Stimulated activated CD8-positive, alpha-beta memory T cell treated with anti-CD3 and anti-CD28 coated beads, Interleukin-12 subunit alpha, Interleukin-12 subunit beta, amount 100 ng/mL, for 1 hour (primary cell): ENCODE data around the gene TRABD2B.

Source experiments
- DNase-seq: peaks from one replicate; pipeline ENCODE4 v3.0.0-alpha.2; 2020; ENCODE audit warnings: low read depth

Gene TRABD2B

GRCh38 chr1:47934243-47934805, 62.9 kb downstream of the TRABD2B start:
- DNase-seq, result no peak

DNA sequence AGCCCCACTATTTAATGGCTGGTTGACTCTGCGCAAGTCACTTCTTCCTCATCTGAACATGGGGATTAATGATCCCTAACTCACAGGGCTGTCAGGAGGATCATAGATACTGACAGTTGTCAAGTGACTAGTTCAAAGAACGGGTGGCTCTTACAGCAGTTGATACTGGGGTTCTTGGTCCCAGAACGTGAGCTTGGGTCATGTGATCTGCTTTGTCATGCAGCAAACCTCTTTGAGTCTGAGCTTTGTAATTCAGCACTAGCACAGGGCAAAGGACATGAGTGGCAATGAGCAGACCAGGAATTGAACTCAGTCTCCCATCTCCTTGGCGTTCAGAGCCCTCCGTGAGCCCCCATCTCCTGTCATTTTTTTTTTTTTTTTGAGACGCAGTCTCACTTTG, 64.4 kb downstream of the TRABD2B start:
- DNase-seq, result no peak

- DNase-seq, result no peak
Measured at GRCh38 chr1:47931395-47931794, 65.8 kb downstream of the TRABD2B start.

DNA sequence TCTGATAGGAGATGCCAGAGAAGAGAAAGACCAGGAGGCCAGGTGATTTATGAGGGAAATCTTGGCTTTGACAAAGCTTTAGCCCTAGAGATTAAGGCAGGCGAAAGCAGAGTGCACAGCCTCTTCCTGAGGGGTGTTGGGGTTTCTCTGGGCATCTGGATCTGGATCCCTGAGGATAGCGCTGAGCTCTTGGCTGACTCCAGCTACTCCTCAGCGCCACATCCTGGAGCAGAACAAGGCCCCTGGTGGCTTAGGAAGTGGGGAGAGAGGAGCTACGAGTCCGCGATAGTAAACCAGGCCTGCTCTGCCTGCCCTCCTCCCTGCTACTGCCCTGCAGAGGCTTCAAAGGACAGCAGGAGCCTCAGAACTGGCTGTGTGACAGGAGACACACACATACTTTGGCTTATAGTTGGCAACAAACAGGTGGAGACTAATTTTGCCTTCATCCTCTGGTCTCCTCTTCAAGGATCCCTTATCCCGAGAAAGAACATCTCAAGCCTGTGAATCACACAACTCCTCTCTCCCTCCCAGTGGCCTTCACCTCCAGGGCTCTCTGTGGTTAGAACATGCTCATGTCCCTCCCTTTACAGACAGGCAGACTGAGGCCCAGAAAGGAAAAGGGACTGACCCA, 66.9 kb downstream of the TRABD2B start:
- DNase-seq, result no peak

DNA sequence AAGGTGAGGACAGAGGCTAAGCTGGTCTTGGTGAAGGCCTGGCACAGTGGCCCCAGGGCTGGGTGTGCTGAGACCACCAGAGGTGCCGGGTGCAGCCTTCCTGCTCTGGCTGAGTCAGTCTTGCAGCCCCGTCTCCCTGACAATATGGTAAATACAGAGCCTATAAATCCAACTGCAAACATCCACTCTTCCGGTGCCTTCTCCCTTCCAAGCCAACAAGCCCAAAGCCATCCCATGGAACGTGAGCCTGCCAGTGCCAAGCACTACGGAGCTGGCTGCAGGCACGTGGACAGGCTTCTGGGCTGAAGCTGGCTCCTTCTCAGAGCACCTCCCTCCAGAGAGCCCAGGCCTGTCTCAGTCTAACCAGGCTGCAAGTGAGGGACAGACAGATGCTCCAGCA, 70.0 kb downstream of the TRABD2B start:
- DNase-seq, result no peak

GRCh38 chr1:47926461-47926999, 70.7 kb downstream of the TRABD2B start:
- no peak for DNase-seq

DNA sequence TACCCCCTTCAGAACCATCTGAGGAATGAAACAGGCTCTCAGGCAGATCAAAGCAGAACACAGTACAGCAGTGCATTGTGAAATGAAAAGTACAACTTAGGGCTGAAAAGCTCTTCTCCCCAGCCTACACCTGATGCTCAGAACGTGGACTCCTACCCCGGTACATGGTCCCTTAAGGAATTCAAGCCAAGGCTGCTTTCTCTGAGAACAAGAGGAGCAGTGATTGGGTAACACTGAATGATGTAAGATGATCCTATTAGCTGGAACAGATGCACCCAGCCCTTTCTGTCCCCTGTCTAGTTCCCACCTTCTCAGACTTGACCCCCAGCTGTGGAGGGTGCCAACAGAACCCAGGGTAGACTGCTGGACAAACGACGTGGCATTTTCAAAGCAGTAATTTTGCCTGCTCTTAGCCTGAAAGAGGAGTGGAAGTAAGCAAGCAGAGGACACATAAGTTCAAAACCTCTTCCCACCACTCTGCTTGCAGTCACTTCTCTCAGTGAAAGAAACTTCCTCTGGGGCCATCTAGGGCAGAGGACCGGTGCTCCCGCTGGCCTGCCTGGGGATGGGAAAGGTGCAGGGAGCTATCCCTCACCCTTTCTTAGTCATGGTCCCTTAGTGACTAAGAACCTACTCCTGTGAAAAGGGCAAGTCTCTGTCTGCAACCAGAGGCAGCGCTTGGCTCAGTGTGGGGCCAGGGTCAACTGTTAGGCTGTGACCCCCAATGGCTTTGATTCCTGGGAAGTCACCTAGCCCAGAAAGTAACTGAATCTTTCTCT, 72.7 kb downstream of the TRABD2B start:
- DNase-seq, result no peak

DNA sequence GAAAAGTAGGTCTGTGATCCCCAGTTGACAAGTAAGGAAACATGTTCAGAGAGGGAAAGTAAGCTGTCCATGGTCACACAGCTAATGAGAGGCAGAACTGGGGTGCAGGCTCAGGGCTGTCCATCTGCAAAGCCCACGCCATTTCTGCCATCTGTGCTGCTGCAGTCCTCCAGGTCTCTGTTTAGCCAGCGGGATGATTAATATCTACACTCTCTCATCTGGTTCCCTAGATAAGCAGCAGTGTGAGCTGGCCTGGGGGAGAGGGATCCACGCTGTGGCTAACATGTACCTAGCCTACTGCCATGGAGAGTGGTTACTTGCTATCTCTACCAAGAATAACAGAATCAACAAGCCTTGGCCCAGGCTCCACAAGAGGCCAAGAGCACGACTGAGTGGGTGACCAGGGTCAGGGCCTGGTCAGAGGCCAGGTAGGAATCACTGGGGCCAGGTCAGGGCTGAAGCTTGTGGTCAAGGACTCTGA, 75.2 kb downstream of the TRABD2B start:
- DNase-seq, result no peak

DNA sequence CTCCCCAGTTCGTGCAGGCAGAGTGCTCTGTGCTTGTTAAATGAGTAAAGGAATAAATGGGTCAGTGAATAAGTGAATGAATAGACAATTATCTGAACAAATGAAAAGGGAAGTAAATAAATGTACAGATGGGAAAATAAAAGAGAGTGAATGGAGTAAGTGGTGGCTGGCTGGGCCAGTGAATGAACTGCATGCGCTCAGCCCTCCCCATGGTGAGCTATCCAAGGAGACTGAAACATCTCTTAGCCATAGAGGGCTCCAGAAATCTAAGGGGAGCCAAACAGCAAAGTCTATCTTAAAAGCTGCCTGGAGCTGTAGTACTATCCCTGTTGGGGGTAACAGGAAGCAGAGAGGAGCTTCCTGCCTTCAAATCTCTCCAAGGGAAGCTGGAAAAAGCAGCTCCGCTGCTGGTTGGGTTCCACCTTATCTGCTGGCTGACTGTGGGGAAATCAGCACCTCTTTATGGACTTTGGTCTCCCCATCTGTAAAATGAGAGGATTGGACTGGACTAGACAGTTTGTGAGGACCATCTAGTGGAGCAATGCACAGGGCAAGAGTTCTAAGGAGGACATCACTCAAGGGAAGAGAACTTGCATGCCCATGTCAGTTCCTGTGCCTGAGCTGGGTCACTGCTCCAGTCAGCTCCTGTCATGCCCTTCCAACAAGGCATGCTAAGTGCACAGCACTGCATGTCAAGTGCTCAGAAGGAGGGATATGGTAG, 77.9 kb downstream of the TRABD2B start:
- no peak for DNase-seq

GRCh38 chr1:47918257-47918867, 78.8 kb downstream of the TRABD2B start:
- DNase-seq, result no peak

DNA sequence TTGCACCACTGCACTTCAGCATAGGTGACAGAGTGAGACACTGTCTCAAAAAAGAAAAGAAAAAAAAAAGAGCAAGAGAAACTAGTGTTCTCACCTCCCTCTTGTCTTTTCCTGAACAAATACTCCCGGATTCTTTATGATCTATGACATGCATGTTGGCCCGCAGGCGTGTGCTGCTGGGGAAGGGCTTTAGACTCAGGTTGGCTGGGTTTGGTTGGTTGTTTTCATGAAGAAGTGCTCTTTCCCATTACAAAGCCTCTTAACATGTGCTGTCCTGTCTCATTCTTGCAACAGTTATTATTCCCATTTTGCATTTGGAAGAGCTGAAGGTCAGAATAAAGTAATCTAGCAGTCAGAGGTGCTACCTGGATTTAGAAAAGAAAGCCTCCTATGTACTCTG, 79.5 kb downstream of the TRABD2B start:
- no peak for DNase-seq

DNA sequence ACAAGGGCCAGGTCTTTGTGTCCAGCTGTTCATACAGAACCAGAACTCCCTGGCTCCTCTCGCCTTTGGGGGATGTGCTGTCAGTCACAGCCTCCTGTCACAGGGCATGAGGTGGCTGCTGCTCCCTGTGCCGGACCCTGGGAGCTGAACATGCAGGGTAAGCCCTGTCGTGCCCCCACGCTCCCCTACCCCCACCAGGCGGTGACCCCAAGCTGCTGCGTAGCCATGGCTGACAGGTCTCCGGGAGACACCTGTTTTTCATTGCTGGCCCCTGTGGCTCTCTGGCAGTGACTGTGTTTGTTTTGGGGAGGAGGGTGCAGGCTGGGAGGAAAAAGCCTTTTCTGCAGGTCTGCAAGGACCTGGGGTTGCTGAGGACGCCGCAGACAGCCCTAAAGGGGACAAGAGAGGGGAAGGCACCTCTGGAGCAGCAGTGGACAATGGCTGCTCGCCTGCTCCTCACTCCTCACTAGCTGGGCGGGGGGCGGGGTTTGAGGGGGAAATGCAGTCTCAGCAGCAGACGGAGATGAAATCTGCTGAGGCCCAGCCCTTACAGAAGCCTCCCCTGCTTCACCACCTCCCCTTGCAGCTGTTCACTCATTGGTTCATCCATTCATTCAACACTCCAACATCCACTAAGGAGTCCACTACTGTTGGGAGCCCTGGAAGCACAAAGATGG, 81.4 kb downstream of the TRABD2B start:
- DNase-seq, result no peak

DNA sequence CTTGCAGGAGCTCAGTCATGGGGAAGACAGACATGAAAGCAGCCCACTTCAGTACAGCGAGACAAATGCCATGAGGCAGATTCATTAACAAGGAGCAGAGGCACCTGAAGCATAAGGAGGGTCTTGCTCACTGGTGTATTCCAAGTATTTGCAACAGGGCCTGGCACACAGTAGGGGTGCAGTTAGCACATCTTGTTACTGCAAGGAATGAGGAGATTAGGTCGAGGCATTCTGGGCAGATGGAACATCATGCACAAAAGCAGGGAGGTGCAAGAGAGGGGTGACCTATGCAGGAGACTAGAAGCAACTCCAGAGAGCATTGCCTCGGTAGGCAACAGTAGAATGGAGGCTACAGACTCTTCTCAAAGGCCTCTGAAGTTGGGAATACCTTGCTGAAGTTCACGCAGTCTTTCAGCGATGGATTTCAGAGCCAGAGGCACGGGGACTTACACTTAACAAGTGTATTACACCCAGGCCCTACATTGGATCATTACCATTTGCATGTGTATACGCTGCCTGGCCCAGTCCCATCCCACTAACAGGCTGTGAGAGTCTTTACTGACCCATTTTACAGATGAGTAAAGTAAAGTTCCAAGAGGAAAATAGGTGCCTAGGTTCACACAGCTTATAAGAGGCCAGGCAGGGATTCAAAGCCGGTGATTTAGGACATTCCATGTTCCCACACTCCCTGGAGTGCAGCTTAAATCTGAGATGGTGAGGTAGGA, 82.1 kb downstream of the TRABD2B start:
- DNase-seq, result no peak

GRCh38 chr1:47914218-47914938, 82.8 kb downstream of the TRABD2B start:
- DNase-seq, result no peak

GRCh38 chr1:47913225-47913823, 83.9 kb downstream of the TRABD2B start:
- DNase-seq, result no peak

DNA sequence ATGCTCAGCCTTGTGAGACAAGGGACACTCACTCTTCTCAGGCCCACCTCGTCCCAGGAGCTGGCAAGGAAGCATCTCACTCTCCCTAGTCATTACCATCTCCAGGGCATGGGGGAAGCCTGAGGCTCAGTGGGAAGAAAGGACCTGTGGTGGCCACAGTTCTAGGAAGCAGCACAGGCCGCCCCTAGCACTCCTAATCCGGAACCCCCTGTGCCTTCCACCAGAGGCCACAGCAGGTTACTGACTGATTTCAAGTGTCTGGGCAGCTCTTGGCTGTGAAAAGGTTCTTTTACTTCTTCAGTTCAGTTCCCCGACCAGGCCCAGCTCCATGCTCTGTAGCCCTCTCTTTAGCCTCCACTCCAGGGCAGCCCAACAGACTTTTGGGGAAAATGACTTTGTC, 84.4 kb downstream of the TRABD2B start:
- DNase-seq, result no peak

DNA sequence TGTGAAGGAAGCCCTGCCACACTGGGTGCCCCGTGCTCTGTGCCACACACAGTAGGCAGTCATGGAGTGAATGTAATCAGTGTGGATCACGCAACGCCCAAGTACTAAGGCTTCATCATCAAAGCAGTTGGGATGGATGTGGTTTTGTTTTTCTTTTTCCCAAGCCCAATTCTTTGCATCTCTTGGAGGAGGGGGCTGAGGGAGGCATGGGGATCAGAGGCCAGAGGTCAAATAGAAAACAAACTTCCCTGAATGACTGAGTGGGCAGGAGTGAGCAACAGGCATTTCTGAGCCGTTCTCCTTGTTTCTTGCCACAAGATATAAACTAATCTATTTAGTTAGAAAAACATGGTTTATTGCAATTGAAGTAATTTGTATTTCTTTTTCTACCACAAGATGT, 85.3 kb downstream of the TRABD2B start:
- no peak for DNase-seq

- no peak for DNase-seq
Measured at GRCh38 chr1:47911424-47911823, 85.8 kb downstream of the TRABD2B start.

- DNase-seq, result no peak
Measured at GRCh38 chr1:47908258-47908657, 88.9 kb downstream of the TRABD2B start.

GRCh38 chr1:47907177-47907528, 90.0 kb downstream of the TRABD2B start:
- no peak for DNase-seq
